Aorta (tissue), 5 donors: Measurements from ENCODE around the gene SMARCA2. TPM values are rescaled to one million over a fixed set of nuclear protein-coding genes. Genes with fewer than 3 reads are reported as not detected.

Experiments used
- ATAC-seq: fragments of 200-7000 bp; cut with Tn5 transposase; one replicate; pipeline ENCODE4 v1.9.1; 2022; ENCODE audit warnings: moderate library complexity; ENCODE audit not compliant: low FRiP score
- DNase-seq, 2 donors: peaks; one replicate each; pipeline ENCODE4 v3.0.0-alpha.2; 2020
- H3K27ac ChIP-seq, 2 donors: one replicate each; pipeline ENCODE4 v1.5.1; 2013; ENCODE audit warnings: low read length in 2 of 2, mild to moderate bottlenecking in 2 of 2, moderate library complexity in 2 of 2, control low read depth in 1 of 2, inconsistent platforms in 1 of 2, low read depth in 1 of 2
- H3K27me3 ChIP-seq, 2 donors: one replicate each; pipeline ENCODE4 v1.6.1; 2013; ENCODE audit warnings: control low read depth in 1 of 2, low read length in 1 of 2, mild to moderate bottlenecking in 1 of 2, moderate library complexity in 1 of 2; ENCODE audit not compliant: insufficient read depth in 2 of 2, control insufficient read depth in 1 of 2
- H3K36me3 ChIP-seq, 2 donors: one replicate each; pipeline ENCODE4 v1.6.1; 2013; ENCODE audit warnings: control low read depth in 1 of 2, low read length in 1 of 2, mild to moderate bottlenecking in 1 of 2; ENCODE audit not compliant: insufficient read depth in 2 of 2, control insufficient read depth in 1 of 2
- H3K4me1 ChIP-seq, 2 donors: one replicate each; pipeline ENCODE4 v1.6.1; 2013; ENCODE audit warnings: low read length in 2 of 2, control low read depth in 1 of 2, mild to moderate bottlenecking in 1 of 2, moderate library complexity in 1 of 2; ENCODE audit not compliant: insufficient read depth in 2 of 2, control insufficient read depth in 1 of 2
- H3K4me3 ChIP-seq, 2 donors: one replicate each; pipeline ENCODE4 v1.5.1; 2013; ENCODE audit warnings: low read length in 2 of 2, control low read depth in 1 of 2, mild to moderate bottlenecking in 1 of 2
- H3K9me3 ChIP-seq: one replicate; pipeline ENCODE4 v1.6.1; 2013; ENCODE audit warnings: mild to moderate bottlenecking, low read length; ENCODE audit not compliant: control insufficient read depth
- WGBS, 2 donors: extraction: QIAGEN DNeasy Blood & Tissue Kit; methylation state at CpG; one replicate each; pipeline ENCODE4 v1.1.7; 2013; 5-methylcytosine and 5-hydroxymethylcytosine counted together
- intact Hi-C, 2 donors: fragments of 100-400 bp; cut with DNase I; formaldehyde crosslinking; loops; one replicate each; pipeline versions ENCODE4 v1.14.2 to v1.15.0; 2022
- polyA plus RNA-seq, 2 donors: library from polyadenylated mRNA; stranded (reverse); fragments of 200-250 nt; gene quantifications; one replicate each; pipeline ENCODE4 v1.2.3, GENCODE V29; 2013
- total RNA-seq, 2 donors: library from RNA; stranded (reverse); fragmentation: NEBNext Ultra II Directional; extraction: Animal tissue kit (Norgen Biotek cat#: 25700); gene quantifications; one replicate each; pipeline ENCODE4 v1.2.1, GENCODE V29; 2021
- donor health status: healthy with polysubstance abuse.
- donor health status: Bipolar disorder and iron deficiency.
- donor health status: DM: no; HTN: no; CAD: no.
- donor health status: DM: no; HTN: no; CAD: no.
- donor health status: DM: yes; HTN: yes; CAD: no.

SMARCA2 gene
- total and polyA plus RNA-seq, 4 donors = 61.7 to 265 (median 145) TPM

DNA sequence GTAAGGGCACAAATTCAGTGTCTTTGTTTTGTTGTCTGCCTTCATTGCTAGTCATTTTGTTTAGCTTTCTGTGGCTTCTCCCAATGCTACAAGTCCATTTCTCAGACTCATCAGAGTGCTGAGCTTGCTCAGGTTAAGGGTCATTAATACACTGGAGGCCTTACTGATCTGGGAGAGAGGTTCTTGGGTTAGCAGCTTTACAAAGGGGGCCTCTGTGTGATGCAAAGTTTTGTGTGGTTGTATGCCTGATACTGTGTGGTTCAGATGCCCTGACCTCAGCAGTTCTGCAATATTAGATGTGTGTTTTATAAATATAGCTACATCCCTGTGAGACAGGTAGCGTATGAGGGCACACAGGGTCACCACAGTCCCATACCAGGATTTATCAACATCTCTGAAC is 34.8 kb upstream of the SMARCA2 start:
- DNase-seq = no peak
- Histone ChIP-seq H3K4me3 (no peak overlapping the region), H3K4me1 (no peaks in the 10 kb centered on the region), H3K9me3 (no peaks in the 10 kb centered on the region), H3K27me3 (no peaks in the 10 kb centered on the region), H3K27ac (no peak overlapping the region), H3K36me3 (no peaks in the 10 kb centered on the region)
- intact Hi-C loops = no loop called here
- ATAC-seq = no peak
- 96 to 100% methylated on average over 1 of the region's 1 CpG for WGBS, 2 donors

DNA sequence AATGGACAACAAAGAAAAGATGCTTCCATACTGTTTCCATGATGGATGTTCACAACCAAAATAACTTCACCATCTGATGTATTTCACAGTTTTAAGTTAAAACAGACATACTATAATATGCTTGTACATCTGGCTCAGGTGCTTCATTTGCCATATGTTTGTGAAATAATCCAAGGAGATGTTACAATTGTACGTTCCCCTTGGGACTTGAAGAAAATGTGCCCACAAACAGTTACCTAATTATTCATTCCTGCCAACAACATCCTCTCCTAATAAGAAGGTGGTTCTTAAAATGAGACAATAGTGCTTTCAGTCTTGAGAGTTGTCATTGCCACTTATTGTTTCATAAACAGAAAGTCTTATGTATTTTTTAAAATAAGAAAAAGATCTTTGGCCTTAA is 33.1 kb upstream of the SMARCA2 start:
- no peak overlapping the region for H3K27ac ChIP-seq
- 90 to 95% methylated on average over 1 of the region's 1 CpG for WGBS, 2 donors
- intact Hi-C loops = no loop called here
- no peaks in the 10 kb centered on the region for H3K4me1 ChIP-seq
- DNase-seq (no peak), ATAC-seq (no peak)
- no peaks in the 10 kb centered on the region for H3K36me3 ChIP-seq
- no peaks in the 10 kb centered on the region for H3K27me3 ChIP-seq
- no peaks in the 10 kb centered on the region for H3K9me3 ChIP-seq
- H3K4me3 ChIP-seq = no peak overlapping the region

DNA sequence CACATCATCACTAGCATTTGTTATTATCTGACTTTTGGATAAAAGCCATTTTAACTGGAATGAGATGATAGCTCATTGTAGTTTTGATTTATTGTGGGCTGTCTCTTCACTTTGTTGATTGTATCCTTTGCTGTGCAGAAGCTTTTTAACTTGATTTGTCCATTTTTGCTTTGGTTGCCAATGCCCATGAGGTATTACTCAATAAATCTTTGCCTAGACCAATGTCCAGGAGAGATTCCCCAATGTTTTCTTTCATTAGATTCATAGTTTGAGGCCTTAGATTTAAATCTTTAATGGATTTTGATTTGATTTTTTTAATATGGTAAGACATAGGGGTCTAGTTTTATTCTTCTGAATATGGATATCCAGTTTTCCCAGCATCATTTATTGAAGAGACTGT is 28.8 kb upstream of the SMARCA2 start:
- DNase-seq (no peak), ATAC-seq (no peak)
- no peak overlapping the region for H3K27ac ChIP-seq
- no peaks in the 10 kb centered on the region for H3K27me3 ChIP-seq
- no peaks in the 10 kb centered on the region for H3K9me3 ChIP-seq
- intact Hi-C loops = no loop called here
- no peaks in the 10 kb centered on the region for H3K36me3 ChIP-seq
- no peaks in the 10 kb centered on the region for H3K4me1 ChIP-seq
- no peak overlapping the region for H3K4me3 ChIP-seq

DNA sequence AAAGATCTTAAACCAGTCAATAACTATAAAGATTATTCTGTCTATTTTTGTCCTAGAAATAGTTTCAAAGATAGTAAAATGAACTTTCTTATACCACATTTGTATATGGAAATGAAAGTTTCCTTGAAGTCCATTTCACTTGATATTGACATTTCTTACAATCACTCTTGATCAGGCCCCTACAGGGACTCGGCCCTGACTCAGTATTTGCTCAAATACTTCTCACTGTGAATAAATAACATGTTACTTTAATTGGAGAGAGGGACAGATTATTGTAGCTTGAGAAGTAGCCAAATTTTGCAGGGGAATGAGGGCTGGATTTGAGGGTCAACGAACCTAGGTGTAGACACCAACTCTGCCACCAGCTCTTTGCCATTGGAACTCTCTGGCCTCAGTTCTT is 25.6 kb upstream of the SMARCA2 start:
- Histone ChIP-seq H3K9me3 (no peaks in the 10 kb centered on the region), H3K36me3 (no peaks in the 10 kb centered on the region), H3K4me3 (no peak overlapping the region), H3K27ac (no peak overlapping the region), H3K27me3 (no peaks in the 10 kb centered on the region), H3K4me1 (no peaks in the 10 kb centered on the region)
- DNase-seq = no peak
- intact Hi-C loops = no loop called here
- no peak for ATAC-seq
- 82 to 84% methylated on average over 2 of the region's 2 CpGs for WGBS, 2 donors

DNA sequence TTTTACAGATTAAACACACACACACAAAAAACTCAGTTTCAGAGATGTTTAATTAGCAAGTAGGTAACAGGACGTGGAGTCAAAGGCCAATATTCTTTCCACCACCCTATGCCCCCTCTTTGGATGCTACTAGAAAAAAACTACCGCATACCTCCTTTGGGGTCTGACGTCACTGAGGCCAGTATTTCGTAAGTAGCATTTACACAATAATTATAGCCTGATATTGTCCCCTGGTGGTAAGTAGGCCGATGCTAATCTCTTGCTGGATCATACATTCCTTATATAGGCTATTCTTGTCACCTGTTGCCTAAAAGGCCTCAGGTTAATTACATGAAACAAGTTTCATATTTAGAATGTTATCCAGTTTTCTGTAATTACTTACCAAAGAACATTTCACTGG is 21.0 kb upstream of the SMARCA2 start:
- intact Hi-C loops = no loop called here
- H3K9me3 ChIP-seq = no peaks in the 10 kb centered on the region
- DNase-seq (no peak), ATAC-seq (no peak)
- H3K27ac ChIP-seq = no peak overlapping the region
- H3K27me3 ChIP-seq = peaks cover 0 to 2% of the 10 kb centered on the region in 2 donors
- H3K4me3 ChIP-seq = no peak overlapping the region
- H3K36me3 ChIP-seq = no peaks in the 10 kb centered on the region
- WGBS, 2 donors = 87% methylated on average over 5 of the region's 5 CpGs
- H3K4me1 ChIP-seq = no peaks in the 10 kb centered on the region

DNA sequence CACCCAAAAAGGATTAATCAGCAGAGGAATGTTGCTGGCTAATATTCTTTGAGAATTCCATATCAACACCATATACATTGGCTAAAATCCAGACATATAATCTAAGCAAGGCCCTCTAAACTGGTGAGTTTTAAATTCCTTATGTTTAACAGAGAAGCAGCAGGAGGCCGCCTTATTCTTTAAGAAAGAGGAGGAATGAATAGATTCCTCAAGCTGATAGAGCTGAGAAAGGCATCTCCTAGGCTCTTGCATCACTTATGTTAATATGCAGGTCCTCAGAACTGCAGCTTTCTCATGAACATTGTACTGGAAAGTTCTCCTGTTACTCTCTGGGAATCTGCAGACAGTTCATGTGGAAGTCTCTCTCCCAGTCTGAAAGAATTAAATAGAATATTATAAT is 20.1 kb upstream of the SMARCA2 start:
- 84 to 90% methylated on average over 1 of the region's 1 CpG for WGBS, 2 donors
- Histone ChIP-seq H3K27ac (no peak overlapping the region), H3K27me3 (peaks cover 0 to 2% of the 10 kb centered on the region in 2 donors), H3K4me3 (no peak overlapping the region), H3K36me3 (no peaks in the 10 kb centered on the region), H3K4me1 (no peaks in the 10 kb centered on the region), H3K9me3 (no peaks in the 10 kb centered on the region)
- ATAC-seq (no peak), DNase-seq (no peak)
- intact Hi-C loops = no loop called here

DNA sequence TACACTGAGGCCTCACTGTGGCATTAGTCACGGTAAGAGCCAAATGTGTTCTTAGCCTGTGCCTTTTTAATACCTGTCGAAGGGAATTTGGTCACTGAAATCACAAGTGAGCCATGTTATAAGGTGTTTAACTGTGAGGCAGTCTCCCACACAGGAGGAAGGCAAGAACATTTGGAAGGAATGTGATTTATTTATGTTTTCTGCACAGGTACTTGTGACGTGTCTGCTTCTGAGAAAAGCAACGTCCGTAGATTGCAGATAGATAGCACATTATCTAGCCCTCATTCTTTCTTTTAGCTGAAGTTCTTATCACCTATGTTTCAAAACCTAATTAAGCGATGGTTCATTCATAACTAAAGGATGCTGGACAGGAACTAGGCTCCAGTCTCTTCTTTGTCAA is 19.0 kb upstream of the SMARCA2 start:
- intact Hi-C loops = no loop called here
- Histone ChIP-seq H3K27ac (no peak overlapping the region), H3K36me3 (no peaks in the 10 kb centered on the region), H3K27me3 (peaks cover 0 to 2% of the 10 kb centered on the region in 2 donors), H3K4me1 (no peaks in the 10 kb centered on the region), H3K9me3 (no peaks in the 10 kb centered on the region), H3K4me3 (no peak overlapping the region)
- WGBS, 2 donors = 86 to 87% methylated on average over 6 of the region's 6 CpGs
- DNase-seq (no peak), ATAC-seq (no peak)

DNA sequence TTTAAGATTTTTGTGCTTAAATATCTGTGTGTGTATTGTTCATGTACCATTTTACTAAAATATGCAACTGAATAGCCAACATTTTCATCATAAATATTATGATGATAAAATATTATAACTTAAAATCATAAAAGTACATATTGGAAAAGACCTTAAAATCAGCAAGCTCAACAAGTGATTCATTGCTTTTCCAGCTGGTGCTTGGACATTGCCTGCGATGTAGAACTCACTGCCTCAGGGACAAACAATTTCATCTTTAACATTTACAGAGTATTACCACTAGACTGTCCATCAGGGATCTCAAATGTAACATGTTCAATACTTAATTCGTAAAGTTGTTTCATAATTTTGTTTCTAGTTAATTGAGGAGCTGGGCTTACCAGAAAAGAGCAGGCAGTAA is 17.5 kb upstream of the SMARCA2 start:
- H3K4me3 ChIP-seq = no peak overlapping the region
- H3K27ac ChIP-seq = no peak overlapping the region
- no peak for ATAC-seq
- H3K9me3 ChIP-seq = no peaks in the 10 kb centered on the region
- whole genome bisulfite sequencing, 2 donors = 78 to 85% methylated on average over 2 of the region's 2 CpGs
- DNase-seq = no peak
- peaks cover 0 to 2% of the 10 kb centered on the region in 2 donors for H3K27me3 ChIP-seq
- intact Hi-C loops = no loop called here
- H3K4me1 ChIP-seq = no peaks in the 10 kb centered on the region
- no peaks in the 10 kb centered on the region for H3K36me3 ChIP-seq

DNA sequence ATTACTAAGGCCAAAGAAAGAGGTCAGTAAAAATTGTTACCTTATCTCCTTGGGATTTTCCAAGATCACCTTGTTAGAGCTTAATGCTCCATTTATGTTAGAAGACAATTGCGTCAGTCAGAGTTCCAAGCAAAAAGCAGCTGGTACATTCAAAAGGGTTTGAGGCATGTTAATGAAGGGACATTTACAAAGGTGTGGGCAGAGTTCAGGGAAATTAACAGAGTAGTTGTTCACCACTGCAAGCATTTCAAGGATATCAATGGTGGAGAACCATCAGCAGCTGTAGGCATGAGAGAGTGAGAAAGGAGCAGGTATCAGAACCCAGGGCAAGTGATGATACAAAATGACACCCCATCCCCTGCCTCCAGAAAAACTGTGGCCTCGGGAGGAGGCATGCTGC is 17.0 kb upstream of the SMARCA2 start:
- intact Hi-C loops = no loop called here

More for the DNA sequence above, 17.0 kb upstream of the SMARCA2 start:
- WGBS, 2 donors = 72 to 73% methylated on average over 2 of the region's 2 CpGs
- Histone ChIP-seq H3K4me3 (no peak overlapping the region), H3K4me1 (no peaks in the 10 kb centered on the region), H3K36me3 (no peaks in the 10 kb centered on the region), H3K9me3 (no peaks in the 10 kb centered on the region), H3K27me3 (peaks cover 0 to 2% of the 10 kb centered on the region in 2 donors), H3K27ac (no peak overlapping the region)
- no peak for DNase-seq
- no peak for ATAC-seq
